Left forelimb (tissue), 1 donor: ENCODE data around the gene CCL15.

Source experiments
- DNase-seq: peaks from one replicate; pipeline ENCODE4 v3.0.0-alpha.2; 2018; ENCODE audit warnings: low spot score

Gene CCL15

GRCh38 chr17:35991075-35991474 is 10.3 kb downstream of the CCL15 start:
- DNase-seq: no peak

GRCh38 chr17:35988164-35988563 is 13.2 kb downstream of the CCL15 start:
- DNase-seq: no peak

- no peak for DNase-seq
Measured at GRCh38 chr17:35986643-35987042, 14.7 kb downstream of the CCL15 start, which contains the start of gene CCL14. TSS of gene CCL14 (minus strand) at chr17:35986729. CDS start at chr17:35986649, 80 bp downstream.

GRCh38 chr17:35984140-35984539 is 17.2 kb downstream of the CCL15 start:
- no peak for DNase-seq

- DNase-seq: no peak
Measured at GRCh38 chr17:35982409-35983191, 18.8 kb downstream of the CCL15 start.

GRCh38 chr17:35981908-35982330 is 19.4 kb downstream of the CCL15 start:
- DNase-seq: no peak

GRCh38 chr17:35981246-35981645 is 20.1 kb downstream of the CCL15 start, which contains the start of gene CCL16:
TSS of gene CCL16 (minus strand) at chr17:35981497. CDS start at chr17:35981420, 77 bp downstream.
- no peak for DNase-seq

- no peak for DNase-seq
Measured at GRCh38 chr17:35978346-35978745, 23.0 kb downstream of the CCL15 start.

GRCh38 chr17:35977509-35977908 is 23.8 kb downstream of the CCL15 start:
- no peak for DNase-seq

GRCh38 chr17:35973333-35974260 is 27.8 kb downstream of the CCL15 start:
- no peak for DNase-seq

- no peak for DNase-seq
Measured at GRCh38 chr17:35972945-35973332, 28.4 kb downstream of the CCL15 start.

- DNase-seq: no peak
Measured at GRCh38 chr17:35972535-35972934, 28.8 kb downstream of the CCL15 start.

GRCh38 chr17:35972066-35972465 is 29.3 kb downstream of the CCL15 start:
- DNase-seq: no peak

GRCh38 chr17:35969558-35970380 is 31.6 kb downstream of the CCL15 start:
- DNase-seq: peak; percentile 80

- no peak for DNase-seq
Measured at GRCh38 chr17:35968520-35969054, 32.8 kb downstream of the CCL15 start.

GRCh38 chr17:35965272-35965671 is 36.1 kb downstream of the CCL15 start:
- no peak for DNase-seq

- DNase-seq: no peak
Measured at GRCh38 chr17:35963663-35964062, 37.7 kb downstream of the CCL15 start.

GRCh38 chr17:35953720-35954119 is 47.6 kb downstream of the CCL15 start:
- no peak for DNase-seq

- DNase-seq: no peak
Measured at GRCh38 chr17:35949401-35949800, 52.0 kb downstream of the CCL15 start.

GRCh38 chr17:35948092-35948491 is 53.3 kb downstream of the CCL15 start:
- DNase-seq: no peak
